H9 (cell line): Measurements from ENCODE around the gene TEX19. TPM values are rescaled to one million over a fixed set of nuclear protein-coding genes. Genes with fewer than 3 reads are reported as not detected.

Experiments used
- DNase-seq: peaks from one replicate; pipeline ENCODE4 v3.0.0-alpha.2; 2017
- H2AFZ ChIP-seq: one replicate; pipeline ENCODE4 v1.6.1; 2013; ENCODE audit warnings: mild to moderate bottlenecking, low read length, control low read depth, moderate library complexity
- H2AK5ac ChIP-seq: 2 replicates; pipeline ENCODE4 v1.6.1; 2013; ENCODE audit warnings: low read length, control low read depth, mixed read lengths; ENCODE audit not compliant: insufficient read length
- H2BK120ac ChIP-seq: one replicate; pipeline ENCODE4 v1.6.1; 2013; ENCODE audit warnings: low read depth, mild to moderate bottlenecking, low read length, control low read depth, inconsistent platforms; ENCODE audit not compliant: poor library complexity, severe bottlenecking
- H2BK12ac ChIP-seq: 2 replicates; pipeline ENCODE4 v1.6.1; 2013; ENCODE audit warnings: low read length, control low read depth, mixed read lengths, low read depth; ENCODE audit not compliant: insufficient read length
- H2BK15ac ChIP-seq: 2 replicates; pipeline ENCODE4 v1.6.1; 2013; ENCODE audit warnings: low read depth, low read length, control low read depth
- H2BK20ac ChIP-seq: one replicate; pipeline ENCODE4 v1.6.1; 2013; ENCODE audit warnings: low read depth, mild to moderate bottlenecking, low read length, control low read depth, inconsistent platforms; ENCODE audit not compliant: poor library complexity, severe bottlenecking
- H2BK5ac ChIP-seq: 2 replicates; pipeline ENCODE4 v1.6.1; 2013; ENCODE audit warnings: low read length, control low read depth, mixed read lengths; ENCODE audit not compliant: insufficient read length
- H3K14ac ChIP-seq: 2 replicates; pipeline ENCODE4 v1.6.1; 2013; ENCODE audit warnings: low read length, control low read depth; ENCODE audit not compliant: insufficient read depth
- H3K18ac ChIP-seq: 2 replicates; pipeline ENCODE4 v1.6.1; 2013; ENCODE audit warnings: low read depth, mild to moderate bottlenecking, mixed read lengths, low read length, control low read depth; ENCODE audit not compliant: insufficient read length
- H3K23ac ChIP-seq: 2 replicates; pipeline ENCODE4 v1.6.1; 2013; ENCODE audit warnings: low read length, control low read depth, mixed read lengths, low read depth; ENCODE audit not compliant: insufficient read length
- H3K23me2 ChIP-seq: 2 replicates; pipeline ENCODE4 v1.6.1; 2013; ENCODE audit warnings: low read depth, mild to moderate bottlenecking, mixed read lengths, low read length, control low read depth; ENCODE audit not compliant: insufficient read length, poor library complexity, severe bottlenecking
- H3K27ac ChIP-seq: 2 replicates; pipeline ENCODE4 v1.5.1; 2013; ENCODE audit warnings: low read length, control low read depth, mixed read lengths, low read depth; ENCODE audit not compliant: insufficient read length
- H3K27me3 ChIP-seq: 2 replicates; pipeline ENCODE4 v1.6.1; 2013; ENCODE audit warnings: low read length, control low read depth, inconsistent platforms; ENCODE audit not compliant: insufficient read depth
- H3K4ac ChIP-seq: 2 replicates; pipeline ENCODE4 v1.6.1; 2013; ENCODE audit warnings: low read depth, mild to moderate bottlenecking, control low read depth, inconsistent platforms, low read length, moderate library complexity
- H3K4me1 ChIP-seq: 2 replicates; pipeline ENCODE4 v1.6.1; 2013; ENCODE audit warnings: low read length, control low read depth, inconsistent platforms; ENCODE audit not compliant: insufficient read depth
- H3K4me2 ChIP-seq: 2 replicates; pipeline ENCODE4 v1.6.1; 2013; ENCODE audit warnings: low read length, control low read depth, mixed read lengths; ENCODE audit not compliant: insufficient read length, insufficient read depth
- H3K56ac ChIP-seq: 2 replicates; pipeline ENCODE4 v1.6.1; 2013; ENCODE audit warnings: low read depth, mild to moderate bottlenecking, mixed read lengths, low read length, control low read depth; ENCODE audit not compliant: insufficient read length
- H3K79me1 ChIP-seq: 2 replicates; pipeline ENCODE4 v1.6.1; 2013; ENCODE audit warnings: low read depth, mild to moderate bottlenecking, moderate library complexity, low read length, control low read depth, inconsistent platforms; ENCODE audit not compliant: insufficient read depth, poor library complexity, severe bottlenecking
- H3K79me2 ChIP-seq: 2 replicates; pipeline ENCODE4 v1.6.1; 2013; ENCODE audit warnings: low read length, control low read depth, inconsistent platforms; ENCODE audit not compliant: insufficient read depth
- H3K9ac ChIP-seq: 2 replicates; pipeline ENCODE4 v1.6.1; 2013; ENCODE audit warnings: low read length, control low read depth, mixed read lengths; ENCODE audit not compliant: insufficient read length; ENCODE audit errors: extremely low read depth
- H3K9me3 ChIP-seq: one replicate; pipeline ENCODE4 v1.6.1; 2013; ENCODE audit warnings: low read depth, low read length, inconsistent platforms; ENCODE audit not compliant: control insufficient read depth
- H3T11ph ChIP-seq: one replicate; pipeline ENCODE4 v1.6.1; 2013; ENCODE audit warnings: mild to moderate bottlenecking, low read length, control low read depth, inconsistent platforms
- H4K20me1 ChIP-seq: one replicate; pipeline ENCODE4 v1.6.1; 2013; ENCODE audit not compliant: control insufficient read depth, insufficient read length, insufficient read depth
- H4K5ac ChIP-seq: 2 replicates; pipeline ENCODE4 v1.6.1; 2013; ENCODE audit warnings: low read depth, mild to moderate bottlenecking, mixed read lengths, low read length, control low read depth; ENCODE audit not compliant: insufficient read length
- H4K8ac ChIP-seq: replicated peaks from 2 replicates; pipeline ENCODE4 v1.6.1; 2013; ENCODE audit warnings: low read length, control low read depth, mixed read lengths, low read depth; ENCODE audit not compliant: insufficient read length
- H4K91ac ChIP-seq: 2 replicates; pipeline ENCODE4 v1.6.1; 2013; ENCODE audit warnings: low read depth, mild to moderate bottlenecking, moderate library complexity, mixed read lengths, low read length, control low read depth; ENCODE audit not compliant: insufficient read length
- H3K27ac Mint-ChIP-seq, 3 experiments: 2 replicates in 2 of 3; 3 replicates in 1 of 3; pipeline ENCODE4 v1.8.0; 2020 to 2021; ENCODE audit warnings: mixed read lengths in 3 of 3, mild to moderate bottlenecking in 1 of 3, moderate library complexity in 1 of 3
- H3K27me3 Mint-ChIP-seq: 2 replicates; pipeline ENCODE4 v1.8.0; 2021; ENCODE audit warnings: low read depth, mild to moderate bottlenecking, moderate library complexity, mixed read lengths
- H3K36me3 Mint-ChIP-seq, 3 experiments: 2 replicates in 2 of 3; 3 replicates in 1 of 3; pipeline ENCODE4 v1.8.0; 2020 to 2021; ENCODE audit warnings: low read depth in 3 of 3, mixed read lengths in 3 of 3; ENCODE audit not compliant: insufficient read depth in 1 of 3
- H3K4me1 Mint-ChIP-seq, 2 experiments: 2 replicates each; pipeline ENCODE4 v1.8.0; 2020; ENCODE audit warnings: mixed read lengths in 2 of 2
- H3K4me3 Mint-ChIP-seq, 2 experiments: 2 replicates in 1 of 2; 3 replicates in 1 of 2; pipeline ENCODE4 v1.8.0; 2020 to 2021; ENCODE audit warnings: mild to moderate bottlenecking in 2 of 2, mixed read lengths in 2 of 2, moderate library complexity in 1 of 2
- H3K9me3 Mint-ChIP-seq, 2 experiments: 2 replicates in 1 of 2; 3 replicates in 1 of 2; pipeline ENCODE4 v1.8.0; 2020; ENCODE audit warnings: mild to moderate bottlenecking in 2 of 2, mixed read lengths in 2 of 2, moderate library complexity in 1 of 2
- CTCF ChIP-seq: fragments of 200-600 bp; sonication (generic); conservative IDR thresholded peaks from 3 replicates; pipeline ENCODE4 v1.8.0; 2021; ENCODE audit warnings: antibody characterized with exemption, mild to moderate bottlenecking
- WGBS: extraction: QIAGEN DNeasy Blood & Tissue Kit; methylation state at CpG from one replicate; pipeline ENCODE4 v1.1.7; 2013; ENCODE audit warnings: missing lambda C conversion rate, low lambda C conversion rate, mixed read lengths; ENCODE audit not compliant: insufficient read length; ENCODE audit errors: extremely low coverage; 5-methylcytosine and 5-hydroxymethylcytosine counted together
- total RNA-seq: library from RNA; stranded (reverse); gene quantifications from 2 replicates; pipeline ENCODE4 v1.2.1, GENCODE V29; 2021

TEX19 gene
- total RNA-seq, 1 experiment from 2014 or later, result 1.4 TPM

- H4K20me1 ChIP-seq, result no peaks in the 10 kb centered on the region
- H2BK120ac ChIP-seq, result no peak within 1 kb of the TSS
- H3K4ac ChIP-seq, result no peak within 1 kb of the TSS
- Mint-ChIP-seq H3K27ac (no peak within 1 kb of the TSS), H3K4me3 (peak within 1 kb of the TSS; percentile 39 to 75), H3K4me1 (peaks cover 7 to 18% of the 10 kb centered on the region in 2 experiments), H3K9me3 (peaks cover 5 to 8% of the 10 kb centered on the region in 2 experiments; a peak in 4 of 5 replicates), H3K36me3 (peaks cover 0 to 4% (median 3%) of the 10 kb centered on the region in 3 experiments; a peak in 2 of 7 replicates), H3K27me3 (peaks cover 47% of the 10 kb centered on the region)
- H3K18ac ChIP-seq, result peak within 1 kb of the TSS; percentile 44
- H3K27ac ChIP-seq, result no peak within 1 kb of the TSS
- H3K27me3 ChIP-seq, result peaks cover 14% of the 10 kb centered on the region
- peaks cover 7% of the 10 kb centered on the region for H3K23me2 ChIP-seq
- WGBS, result no CpG with 5 or more reads among the region's 109 CpGs
- H4K91ac ChIP-seq, result no peak within 1 kb of the TSS
- H2AK5ac ChIP-seq, result no peak within 1 kb of the TSS
- no peak within 1 kb of the TSS for H2BK5ac ChIP-seq
- no peaks in the 10 kb centered on the region for H3K79me1 ChIP-seq
- H4K8ac ChIP-seq, result no peak within 1 kb of the TSS
- no peak within 1 kb of the TSS for H2AFZ ChIP-seq
- H4K5ac ChIP-seq, result no peak within 1 kb of the TSS
- H3K79me2 ChIP-seq, result no peaks in the 10 kb centered on the region
- no peak for TF ChIP-seq CTCF
- no peak within 1 kb of the TSS for H2BK20ac ChIP-seq
- no peaks in the 10 kb centered on the region for H3K9me3 ChIP-seq
- H3K23ac ChIP-seq, result no peak within 1 kb of the TSS
- no peak within 1 kb of the TSS for H3K9ac ChIP-seq
- H3K4me2 ChIP-seq, result peak within 1 kb of the TSS; percentile 28
- H2BK12ac ChIP-seq, result no peak within 1 kb of the TSS
- no peak for DNase-seq
- no peak within 1 kb of the TSS for H3T11ph ChIP-seq
- H2BK15ac ChIP-seq, result no peak within 1 kb of the TSS
- H3K56ac ChIP-seq, result no peak within 1 kb of the TSS
- no peak within 1 kb of the TSS; the same call in 1 of the 2 replicates for H3K14ac ChIP-seq
- H3K4me1 ChIP-seq, result no peaks in the 10 kb centered on the region; the same call in 1 of the 2 replicates
Observed at GRCh38 chr17:82371333-82372248, 12.5 kb downstream of the TEX19 start, which contains the start of gene UTS2R. Gene UTS2R, plus strand, starts transcription at chr17:82371765. Its CDS starts 2,560 bp downstream, at chr17:82374325.
